Testis (tissue), 3 donors: Measurements from ENCODE around the gene RSPO4. TPM values are rescaled to one million over a fixed set of nuclear protein-coding genes. Genes with fewer than 3 reads are reported as not detected.
A peak's percentile ranks its signal among the peaks of the same experiment; 100 is the strongest.

ENCODE experiments used
- DNase-seq: peaks from one replicate; pipeline ENCODE4 v3.0.0-alpha.2; 2019
- H3K27ac ChIP-seq, 2 donors: fragments of 200-600 bp; sonication (generic); one replicate each; pipeline ENCODE4 v1.5.1; 2019
- H3K27me3 ChIP-seq: fragments of 200-600 bp; sonication (generic); one replicate; pipeline ENCODE4 v1.5.1; 2019
- H3K36me3 ChIP-seq: fragments of 200-600 bp; sonication (generic); one replicate; pipeline ENCODE4 v1.5.1; 2017; ENCODE audit warnings: low read depth; ENCODE audit errors: missing control alignments
- H3K4me1 ChIP-seq: fragments of 200-600 bp; sonication (generic); one replicate; pipeline ENCODE4 v1.5.1; 2019
- H3K4me3 ChIP-seq, 2 donors: fragments of 200-600 bp; sonication (generic); one replicate each; pipeline ENCODE4 v1.5.1; 2017 to 2019
- H3K9me3 ChIP-seq: fragments of 200-600 bp; sonication (generic); one replicate; pipeline ENCODE4 v1.5.1; 2017
- CTCF ChIP-seq, 3 experiments: fragments of 450-650 bp in 2 of 3; fragments of 200-600 bp in 1 of 3; sonication (generic) in 1 of 3; IDR thresholded peaks; one replicate each; pipeline ENCODE4 v1.5.1; 2016 to 2019; ENCODE audit warnings: antibody characterized with exemption in 3 of 3, mild to moderate bottlenecking in 2 of 3, moderate library complexity in 1 of 3
- POLR2A ChIP-seq: fragments of 450-650 bp; IDR thresholded peaks from one replicate; pipeline ENCODE4 v1.6.1; 2017; ENCODE audit warnings: antibody characterized with exemption, mild to moderate bottlenecking, moderate library complexity
- WGBS, 2 donors: methylation state at CpG; one replicate each; pipeline ENCODE4 v1.1.5; 2018; 5-methylcytosine and 5-hydroxymethylcytosine counted together
- intact Hi-C: fragments of 100-400 bp; cut with DNase I; formaldehyde crosslinking; loops from one replicate; pipeline ENCODE4 v1.15.1; 2023; ENCODE audit warnings: low total_unique reads
- polyA plus RNA-seq: library from polyadenylated mRNA; stranded (reverse); fragments of 350-450 nt; fragmentation: Illumina TruSeq; extraction: RNeasy Lipid Tissue Mini Kit (QIAGEN cat#74804); gene quantifications from one replicate; pipeline ENCODE4 v1.2.3, GENCODE V29; 2014; ENCODE audit warnings: low read depth, low replicate concordance; ENCODE audit not compliant: insufficient read depth
- total RNA-seq, 2 donors: library from RNA; depleted of rRNA; stranded (reverse); fragments of >200 nt; gene quantifications; one replicate each; pipeline ENCODE4 v1.2.3, GENCODE V29; 2016

Gene RSPO4
- total and polyA plus RNA-seq, 3 donors from 2014 or later = 2.2 to 3.2 (median 2.6) TPM

GRCh38 chr20:957544-957943 lies 44.6 kb downstream of the RSPO4 start:
- H3K27ac ChIP-seq = no peak overlapping the region
- H3K36me3 ChIP-seq = no peaks in the 10 kb centered on the region
- TF ChIP-seq POLR2A (no peak), CTCF (IDR thresholded peaks at IDR 0.05) (peak in 1 of 3 experiments; percentile 9)
- H3K27me3 ChIP-seq = no peaks in the 10 kb centered on the region
- DNase-seq = no peak
- no peak overlapping the region for H3K4me3 ChIP-seq
- intact Hi-C loops = loop anchor here (2.0 to 10.0 kb wide), 2 partner anchors 73 to 141 kb away; no protein-coding TSS in a partner anchor
- H3K4me1 ChIP-seq = no peaks in the 10 kb centered on the region
- WGBS, 2 donors = 75 to 85% methylated on average over 1 of the region's 1 CpG
- no peaks in the 10 kb centered on the region for H3K9me3 ChIP-seq

GRCh38 chr20:956330-956951 lies 45.7 kb downstream of the RSPO4 start:
- Histone ChIP-seq H3K36me3 (no peaks in the 10 kb centered on the region), H3K27ac (no peak overlapping the region), H3K4me1 (no peaks in the 10 kb centered on the region), H3K9me3 (no peaks in the 10 kb centered on the region), H3K4me3 (no peak overlapping the region), H3K27me3 (no peaks in the 10 kb centered on the region)
- no peak for TF ChIP-seq POLR2A
- peak; percentile 94 to 99 (median 97) for TF ChIP-seq CTCF (IDR thresholded peaks at IDR 0.05)
- 13 to 28% methylated on average over 6 to 13 of the region's 13 CpGs for WGBS, 2 donors
- intact Hi-C loops = loop anchor here (2.0 to 10.0 kb wide), 2 partner anchors 72 to 140 kb away; no protein-coding TSS in a partner anchor
- peak; percentile 86 for DNase-seq

- WGBS, 2 donors = 89 to 92% methylated on average over 7 of the region's 7 CpGs
- H3K9me3 ChIP-seq = no peaks in the 10 kb centered on the region
- no peaks in the 10 kb centered on the region for H3K4me1 ChIP-seq
- intact Hi-C loops = loop anchor here (2.0 to 10.0 kb wide), 2 partner anchors 71 to 139 kb away; no protein-coding TSS in a partner anchor
- no peak overlapping the region for H3K27ac ChIP-seq
- no peak overlapping the region for H3K4me3 ChIP-seq
- DNase-seq = no peak
- no peaks in the 10 kb centered on the region for H3K36me3 ChIP-seq
- H3K27me3 ChIP-seq = no peaks in the 10 kb centered on the region
- TF ChIP-seq CTCF (IDR thresholded peaks at IDR 0.05) (no peak), POLR2A (no peak)
Measured at GRCh38 chr20:955656-956055, 46.5 kb downstream of the RSPO4 start.

GRCh38 chr20:955111-955510 lies 47.0 kb downstream of the RSPO4 start:
- intact Hi-C loops = loop anchor here (10.0 kb wide), 1 partner anchor 70 kb away; no protein-coding TSS in a partner anchor
- no peak for DNase-seq
- no peaks in the 10 kb centered on the region for H3K9me3 ChIP-seq
- H3K4me3 ChIP-seq = no peak overlapping the region
- WGBS, 2 donors = 84 to 86% methylated on average over 3 of the region's 3 CpGs
- no peaks in the 10 kb centered on the region for H3K36me3 ChIP-seq
- H3K27ac ChIP-seq = no peak overlapping the region
- no peaks in the 10 kb centered on the region for H3K4me1 ChIP-seq
- H3K27me3 ChIP-seq = no peaks in the 10 kb centered on the region
- TF ChIP-seq POLR2A (no peak), CTCF (IDR thresholded peaks at IDR 0.05) (no peak)

- Histone ChIP-seq H3K36me3 (no peaks in the 10 kb centered on the region), H3K27ac (no peak overlapping the region), H3K4me3 (no peak overlapping the region), H3K9me3 (no peaks in the 10 kb centered on the region), H3K4me1 (no peaks in the 10 kb centered on the region), H3K27me3 (no peaks in the 10 kb centered on the region)
- intact Hi-C loops = loop anchor here (10.0 kb wide), 1 partner anchor 69 kb away; no protein-coding TSS in a partner anchor
- peak; percentile 37 for DNase-seq
- WGBS, 2 donors = 25 to 38% methylated on average over 11 of the region's 11 CpGs
- TF ChIP-seq POLR2A (no peak), CTCF (IDR thresholded peaks at IDR 0.05) (peak; percentile 19 to 36 (median 29))
Measured at GRCh38 chr20:953742-954141, 48.4 kb downstream of the RSPO4 start.
